Measurements from ENCODE around the gene GCAT. TPM values are rescaled to one million over a fixed set of nuclear protein-coding genes. Genes with fewer than 3 reads are reported as not detected.

Gene GCAT
- total and polyA plus RNA-seq, 12 donors = 26.7 to 63.0 (median 41.5) TPM

GRCh38 chr22:37812869-37813678, 5.3 kb downstream of the GCAT start:
- H3K36me3 ChIP-seq = peaks cover 0 to 16% (median 0%) of the 10 kb centered on the region in 9 donors
- H3K9me3 ChIP-seq = no peaks in the 10 kb centered on the region
- H3K4me1 ChIP-seq = peaks cover 0 to 23% (median 17%) of the 10 kb centered on the region in 9 donors
- TF ChIP-seq CTCF (IDR thresholded peaks at IDR 0.05) = no peak
- intact Hi-C loops (cut with DNase I) = loop anchor here in 4 of 10 donors (10.0 kb wide), 2 partner anchors 122 to 152 kb away; no protein-coding TSS in a partner anchor
- H3K27ac ChIP-seq = peak overlapping the region in 2 of 10 donors; percentile 2 to 13
- DNase-seq (no peak), ATAC-seq (no peak)
- 92 to 94% methylated on average over 27 of the region's 27 CpGs for WGBS, 2 donors
- H3K27me3 ChIP-seq = peaks cover 0 to 7% (median 0%) of the 10 kb centered on the region in 7 donors
- no peak overlapping the region for H3K4me3 ChIP-seq

GRCh38 chr22:37815593-37815992, 7.9 kb downstream of the GCAT start:
- Histone ChIP-seq H3K27ac (no peak overlapping the region), H3K4me1 (peaks cover 4 to 25% (median 18%) of the 10 kb centered on the region in 9 donors), H3K27me3 (peaks cover 0 to 28% (median 10%) of the 10 kb centered on the region in 7 donors), H3K9me3 (no peaks in the 10 kb centered on the region), H3K36me3 (peaks cover 0 to 16% (median 0%) of the 10 kb centered on the region in 9 donors), H3K4me3 (no peak overlapping the region)
- DNase-seq = no peak
- intact Hi-C loops (cut with DNase I) = loop anchor here in 7 of 10 donors (5.0 to 10.0 kb wide), 4 partner anchors 52 to 152 kb away; no protein-coding TSS in a partner anchor
- no peak for TF ChIP-seq CTCF (IDR thresholded peaks at IDR 0.05)
- no peak for ATAC-seq
- WGBS, 2 donors = 88 to 89% methylated on average over 10 to 12 of the region's 12 CpGs

- H3K9me3 ChIP-seq = no peaks in the 10 kb centered on the region
- DNase-seq (no peak), ATAC-seq (no peak)
- intact Hi-C loops (cut with DNase I) = loop anchor here (1.0 to 10.0 kb wide), 8 partner anchors 44 to 151 kb away; no protein-coding TSS in a partner anchor
- 92 to 93% methylated on average over 23 of the region's 23 CpGs for WGBS, 2 donors
- TF ChIP-seq CTCF (IDR thresholded peaks at IDR 0.05) = no peak
- no peak overlapping the region for H3K27ac ChIP-seq
- H3K36me3 ChIP-seq = peaks cover 0 to 16% (median 0%) of the 10 kb centered on the region in 9 donors
- H3K27me3 ChIP-seq = peaks cover 0 to 28% (median 19%) of the 10 kb centered on the region in 7 donors
- peaks cover 4 to 25% (median 18%) of the 10 kb centered on the region in 9 donors for H3K4me1 ChIP-seq
- no peak overlapping the region for H3K4me3 ChIP-seq
These were observed 8.9 kb downstream of the GCAT start for GRCh38 chr22:37816543-37817180.

- H3K36me3 ChIP-seq = peaks cover 0 to 16% (median 0%) of the 10 kb centered on the region in 9 donors
These were observed 10.1 kb downstream of the GCAT start for GRCh38 chr22:37817705-37818408.

More at GRCh38 chr22:37817705-37818408, 10.1 kb downstream of the GCAT start:
- peak overlapping the region in 9 of 10 donors; percentile 42 to 78 (median 63) for H3K27ac ChIP-seq
- peak; percentile 89 to 96 (median 95) for ATAC-seq
- peaks cover 0 to 40% (median 31%) of the 10 kb centered on the region in 7 donors for H3K27me3 ChIP-seq
- peak; percentile 82 to 87 for DNase-seq
- 2% methylated on average over 29 of the region's 29 CpGs for WGBS, 2 donors
- H3K4me1 ChIP-seq = peaks cover 4 to 22% (median 18%) of the 10 kb centered on the region in 9 donors
- TF ChIP-seq CTCF (IDR thresholded peaks at IDR 0.05) = peak; percentile 95 to 99 (median 98)
- intact Hi-C loops (cut with DNase I) = loop anchor here (1.0 to 10.0 kb wide), 8 partner anchors 43 to 149 kb away; no protein-coding TSS in a partner anchor
- no peaks in the 10 kb centered on the region for H3K9me3 ChIP-seq
- H3K4me3 ChIP-seq = peak overlapping the region in 9 of 10 donors; percentile 28 to 56 (median 45)
